PC-3 (cell line): Measurements from ENCODE around the gene JMJD6. TPM values are rescaled to one million over a fixed set of nuclear protein-coding genes. Genes with fewer than 3 reads are reported as not detected.
A peak's percentile ranks its signal among the peaks of the same experiment; 100 is the strongest.

Experiments used
- ATAC-seq: fragments of 200-7000 bp; cut with Tn5 transposase; 2 replicates; pipeline ENCODE4 v1.9.1; 2020; ENCODE audit warnings: mild to moderate bottlenecking, moderate library complexity
- BruUV-seq: library from RNA; stranded (reverse); fragments of 400-500 nt; replicated peaks from 2 replicates; lab custom pipeline; 2021; lab: Mats Ljungman, UMichigan
- CTCF ChIA-PET: fragments of 300-600 bp; sonication (Branson Sonifier 250); formaldehyde crosslinking; loops from one replicate; lab custom pipeline; 2022; ENCODE audit warnings: antibody characterized with exemption; lab: Charles Lee
- POLR2A ChIA-PET: fragments of 300-600 bp; sonication (Branson Sonifier 250); formaldehyde crosslinking; loops from one replicate; lab custom pipeline; 2022; ENCODE audit warnings: antibody characterized with exemption; ENCODE audit not compliant: unreplicated experiment; lab: Charles Lee
- DNase-seq: peaks from one replicate; pipeline ENCODE4 v3.0.0-alpha.2; 2015
- H2AFZ ChIP-seq: fragments of 300-600 bp; sonication (generic); 2 replicates; pipeline ENCODE4 v1.6.0; 2016; ENCODE audit warnings: antibody characterized with exemption, low read length
- H3F3A ChIP-seq: fragments of 300-600 bp; sonication (generic); one replicate; pipeline ENCODE4 v1.6.0; 2017; ENCODE audit warnings: antibody characterized with exemption, low read length, control low read depth, mild to moderate bottlenecking; ENCODE audit not compliant: unreplicated experiment
- H3K27ac ChIP-seq: fragments of 300-600 bp; sonication (generic); 2 replicates; pipeline ENCODE4 v1.5.1; 2016; ENCODE audit warnings: mild to moderate bottlenecking, low read length
- H3K27me3 ChIP-seq: fragments of 300-600 bp; sonication (generic); 2 replicates; pipeline ENCODE4 v1.6.1; 2016; ENCODE audit warnings: low read length, mixed read lengths
- H3K36me3 ChIP-seq: fragments of 300-600 bp; sonication (generic); 2 replicates; pipeline ENCODE4 v1.6.1; 2016; ENCODE audit warnings: low read depth, mixed run types, low read length, mixed read lengths
- H3K4me1 ChIP-seq: fragments of 300-600 bp; sonication (generic); 2 replicates; pipeline ENCODE4 v1.5.1; 2016; ENCODE audit warnings: low read length; ENCODE audit not compliant: insufficient read depth
- H3K4me2 ChIP-seq: fragments of 300-600 bp; sonication (generic); 2 replicates; pipeline ENCODE4 v1.6.0; 2016; ENCODE audit warnings: low read length
- H3K4me3 ChIP-seq: fragments of 300-600 bp; sonication (generic); 2 replicates; pipeline ENCODE4 v1.5.1; 2016; ENCODE audit warnings: mild to moderate bottlenecking, low read length, mixed read lengths
- H3K79me2 ChIP-seq: fragments of 300-600 bp; sonication (generic); 2 replicates; pipeline ENCODE4 v1.6.1; 2017; ENCODE audit warnings: low read length, mixed read lengths
- H3K9ac ChIP-seq: fragments of 300-600 bp; sonication (generic); 2 replicates; pipeline ENCODE4 v1.6.0; 2016; ENCODE audit warnings: mild to moderate bottlenecking, low read length
- H3K9me2 ChIP-seq: fragments of 300-600 bp; sonication (generic); replicated peaks from 2 replicates; pipeline ENCODE4 v1.6.1; 2016; ENCODE audit warnings: mixed run types, low read length, mixed read lengths
- H3K9me3 ChIP-seq: fragments of 300-600 bp; sonication (generic); 2 replicates; pipeline ENCODE4 v1.6.1; 2016; ENCODE audit warnings: low read length, mixed read lengths
- H4K20me1 ChIP-seq: fragments of 300-600 bp; sonication (generic); 2 replicates; pipeline ENCODE4 v1.6.1; 2016; ENCODE audit warnings: low read length, mixed read lengths
- EZH2 ChIP-seq: fragments of 300-600 bp; sonication (generic); IDR thresholded peaks from one replicate; pipeline ENCODE4 v1.6.1; 2017; ENCODE audit warnings: antibody characterized with exemption, mild to moderate bottlenecking, low read length; ENCODE audit not compliant: unreplicated experiment
- EZH2phosphoT487 ChIP-seq: fragments of 300-600 bp; sonication (generic); IDR thresholded peaks from 2 replicates; pipeline ENCODE4 v1.6.1; 2018; ENCODE audit warnings: mild to moderate bottlenecking, antibody characterized with exemption, low read length, borderline replicate concordance
- intact Hi-C: fragments of 100-400 bp; cut with micrococcal nuclease; formaldehyde crosslinking; loops from 2 replicates; pipeline ENCODE4 v1.9.0; 2023
- total RNA-seq: library from RNA; depleted of rRNA; stranded (reverse); fragments of >200 nt; gene quantifications from 2 replicates; pipeline ENCODE4 v1.2.3, GENCODE V29; 2014
- TF ChIP-seq, protein P1 (sequence below): fragments of 300-600 bp; sonication (generic); conservative IDR thresholded peaks from 2 replicates; pipeline ENCODE4 v1.5.1; 2017; ENCODE audit warnings: antibody characterized with exemption, low read depth, mild to moderate bottlenecking, low read length

The JMJD6 gene
- total RNA-seq, 1 experiment from 2014 or later, result 39.0 TPM

DNA sequence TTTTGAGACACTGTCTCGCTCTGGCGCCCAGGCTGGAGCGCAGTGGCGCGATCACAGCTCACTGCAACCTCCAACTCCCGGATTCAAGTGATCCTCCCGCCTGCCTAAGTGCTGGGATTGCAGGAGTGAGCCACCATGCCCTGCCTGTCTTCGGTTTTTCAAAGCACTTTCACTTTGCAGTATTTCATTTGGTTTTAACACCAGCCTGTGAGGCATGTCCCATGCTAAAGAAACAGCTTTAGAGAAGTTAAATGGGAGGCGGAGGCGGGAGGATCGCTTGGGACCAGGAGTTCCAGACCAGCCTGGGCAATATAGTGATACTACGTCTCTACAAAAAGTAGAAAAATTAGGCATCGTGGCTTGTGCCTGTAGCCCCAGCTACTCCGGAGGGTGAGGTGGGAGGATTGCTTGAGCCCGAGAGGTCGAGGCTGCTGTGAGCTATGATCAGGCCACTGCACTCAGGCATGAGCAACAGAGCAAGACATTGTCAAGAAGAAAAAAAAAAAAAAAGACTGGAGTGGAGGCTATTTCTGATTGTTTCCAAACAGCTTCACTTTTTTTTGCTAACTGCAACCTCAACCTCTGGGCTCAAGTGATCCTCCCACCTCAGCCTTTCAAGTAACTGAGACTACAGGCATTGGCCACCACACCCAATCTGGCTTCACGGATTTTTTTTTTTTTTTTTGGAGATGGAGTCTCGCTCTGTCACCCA is 1.5 kb upstream of the JMJD6 start:
- DNase-seq, result no peak
- H3K27ac ChIP-seq, result no peak overlapping the region
- H3K4me1 ChIP-seq, result peaks cover 18% of the 10 kb centered on the region
- peaks cover 27% of the 10 kb centered on the region for H3K36me3 ChIP-seq
- peaks cover 4% of the 10 kb centered on the region for H3F3A ChIP-seq
- POLR2A ChIA-PET, result interaction anchor here (0.6 kb wide), 2 partner anchors 10 to 19 kb away, joined by 5 to 12 read pairs; partner anchors contain the start of gene MFSD11
- H3K9me3 ChIP-seq, result no peaks in the 10 kb centered on the region
- no peaks in the 10 kb centered on the region for H3K9me2 ChIP-seq
- peaks cover 88% of the 10 kb centered on the region for H3K79me2 ChIP-seq
- intact Hi-C loops, result loop anchor here (1.0 kb wide), 1 partner anchor 7 kb away; no protein-coding TSS in a partner anchor
- CTCF ChIA-PET, result interaction anchor here (0.6 to 1.2 kb wide), 7 partner anchors 39 to 418 kb away, joined by 3 to 12 read pairs (median 8); no protein-coding TSS in a partner anchor
- H3K4me2 ChIP-seq, result peak overlapping the region; percentile 95
- TF ChIP-seq EZH2 (no peak), EZH2phosphoT487 (no peak)
- TF ChIP-seq, protein P1, sequence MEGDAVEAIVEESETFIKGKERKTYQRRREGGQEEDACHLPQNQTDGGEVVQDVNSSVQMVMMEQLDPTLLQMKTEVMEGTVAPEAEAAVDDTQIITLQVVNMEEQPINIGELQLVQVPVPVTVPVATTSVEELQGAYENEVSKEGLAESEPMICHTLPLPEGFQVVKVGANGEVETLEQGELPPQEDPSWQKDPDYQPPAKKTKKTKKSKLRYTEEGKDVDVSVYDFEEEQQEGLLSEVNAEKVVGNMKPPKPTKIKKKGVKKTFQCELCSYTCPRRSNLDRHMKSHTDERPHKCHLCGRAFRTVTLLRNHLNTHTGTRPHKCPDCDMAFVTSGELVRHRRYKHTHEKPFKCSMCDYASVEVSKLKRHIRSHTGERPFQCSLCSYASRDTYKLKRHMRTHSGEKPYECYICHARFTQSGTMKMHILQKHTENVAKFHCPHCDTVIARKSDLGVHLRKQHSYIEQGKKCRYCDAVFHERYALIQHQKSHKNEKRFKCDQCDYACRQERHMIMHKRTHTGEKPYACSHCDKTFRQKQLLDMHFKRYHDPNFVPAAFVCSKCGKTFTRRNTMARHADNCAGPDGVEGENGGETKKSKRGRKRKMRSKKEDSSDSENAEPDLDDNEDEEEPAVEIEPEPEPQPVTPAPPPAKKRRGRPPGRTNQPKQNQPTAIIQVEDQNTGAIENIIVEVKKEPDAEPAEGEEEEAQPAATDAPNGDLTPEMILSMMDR, result no peak
- no peaks in the 10 kb centered on the region for H3K27me3 ChIP-seq
- ATAC-seq, result no peak
- no TSS peak for BruUV-seq
- H3K9ac ChIP-seq, result peak overlapping the region; percentile 93
- H4K20me1 ChIP-seq, result peaks cover 14% of the 10 kb centered on the region
- H3K4me3 ChIP-seq, result peak overlapping the region; percentile 85
- no peak overlapping the region for H2AFZ ChIP-seq

DNA sequence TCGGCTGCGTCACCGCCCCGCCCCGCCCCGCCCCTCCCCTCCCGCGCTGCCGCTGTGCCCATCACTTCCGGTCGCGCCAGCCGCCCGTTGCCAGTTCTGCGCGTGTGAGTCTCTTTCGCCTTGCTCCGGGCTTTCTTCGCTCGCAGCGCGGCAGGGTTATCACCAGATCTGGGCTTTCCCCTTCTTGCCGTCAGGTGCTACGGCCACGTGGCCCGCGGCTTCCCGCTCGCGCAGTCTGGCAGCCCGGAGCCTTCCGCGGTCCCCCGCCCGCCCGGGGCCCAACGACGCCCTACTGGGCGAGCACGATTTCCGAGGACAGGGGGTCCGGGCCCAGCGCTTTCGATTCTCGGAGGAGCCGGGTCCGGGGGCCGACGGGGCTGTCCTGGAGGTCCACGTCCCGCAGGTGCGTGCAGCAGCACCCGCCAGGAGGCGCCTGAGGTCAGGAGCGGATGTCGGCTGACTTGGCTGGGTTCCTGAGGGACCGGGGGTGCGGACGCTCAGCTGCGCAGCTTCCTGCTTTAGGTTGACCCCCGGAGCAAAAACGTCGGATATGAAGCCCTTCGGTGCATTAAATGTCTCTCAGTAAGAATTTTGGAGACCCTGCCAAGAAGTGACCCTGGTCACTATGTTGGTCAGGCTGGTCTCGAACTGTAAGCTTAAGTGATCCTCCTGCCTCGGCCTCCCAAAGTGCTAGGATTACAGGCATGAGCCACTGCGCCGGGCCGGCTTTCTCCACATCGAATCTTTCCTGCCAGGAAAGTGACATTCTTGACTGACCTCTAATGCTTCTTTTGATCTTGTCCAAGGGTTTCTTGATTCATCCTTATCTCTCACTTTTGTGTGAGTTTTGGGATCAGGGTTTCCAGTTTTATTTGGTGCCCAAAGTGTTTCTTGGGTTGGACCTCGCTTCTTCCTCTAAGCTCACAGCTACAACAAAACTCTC is 641 bp upstream of the JMJD6 start, which contains the start of gene METTL23:
Gene METTL23 (plus strand): TSS at position 64 of the 943 bp plus-strand sequence. CDS start 2,872 bp downstream, outside the sequence.
- TF ChIP-seq, protein P1, result peak; percentile 87
- TF ChIP-seq EZH2phosphoT487 (peak; percentile 85), EZH2 (no peak)
- TSS peak; percentile 63 for BruUV-seq
- H3K4me1 ChIP-seq, result peaks cover 18% of the 10 kb centered on the region
- DNase-seq (peak; percentile 77), ATAC-seq (peak; percentile 39)
- peak within 1 kb of the TSS; percentile 95 for H3K4me2 ChIP-seq
- H4K20me1 ChIP-seq, result peaks cover 8% of the 10 kb centered on the region; the same call in 1 of the 2 replicates
- intact Hi-C loops, result loop anchor here (1.0 kb wide), 2 partner anchors 8 to 16 kb away; no protein-coding TSS in a partner anchor
- ChIA-PET POLR2A (interaction anchor here (0.7 kb wide), 1 partner anchor 342 kb away, joined by 3 read pairs; no protein-coding TSS in a partner anchor), CTCF (interaction anchor here (0.6 to 1.2 kb wide), 5 partner anchors 38 to 339 kb away, joined by 3 to 12 read pairs (median 8); no protein-coding TSS in a partner anchor)
- no peaks in the 10 kb centered on the region for H3K27me3 ChIP-seq
- peaks cover 4% of the 10 kb centered on the region for H3F3A ChIP-seq
- H3K79me2 ChIP-seq, result peaks cover 88% of the 10 kb centered on the region
- H3K27ac ChIP-seq, result peak within 1 kb of the TSS; percentile 85
- peak within 1 kb of the TSS; percentile 93 for H3K9ac ChIP-seq
- H3K36me3 ChIP-seq, result peaks cover 25% of the 10 kb centered on the region
- H2AFZ ChIP-seq, result peak within 1 kb of the TSS; percentile 86
- no peaks in the 10 kb centered on the region for H3K9me3 ChIP-seq
- peak within 1 kb of the TSS; percentile 85 for H3K4me3 ChIP-seq
- no peaks in the 10 kb centered on the region for H3K9me2 ChIP-seq
